OCI-LY7 (cell line): ENCODE data around the gene TNFRSF8. TPM values are rescaled to one million over a fixed set of nuclear protein-coding genes. Genes with fewer than 3 reads are reported as not detected.

Source experiments
- BruUV-seq: library from RNA; stranded (reverse); fragments of 400-500 nt; replicated peaks from 2 replicates; lab custom pipeline; 2021; lab: Mats Ljungman, UMichigan
- CTCF ChIA-PET: fragments of 300-600 bp; sonication (Branson Sonifier 250); formaldehyde crosslinking; loops from one replicate; lab custom pipeline; 2022; ENCODE audit warnings: antibody characterized with exemption; ENCODE audit not compliant: unreplicated experiment; lab: Charles Lee
- POLR2A ChIA-PET: fragments of 300-600 bp; sonication (Branson Sonifier 250); formaldehyde crosslinking; loops from one replicate; lab custom pipeline; 2022; ENCODE audit warnings: antibody characterized with exemption; lab: Charles Lee
- DNase-seq: peaks from one replicate; pipeline ENCODE4 v3.0.0-alpha.2; 2015; ENCODE audit warnings: low spot score
- H2AFZ ChIP-seq: fragments of 200-600 bp; sonication (generic), shearing (Covaris generic); 2 replicates; pipeline ENCODE4 v1.6.1; 2014; ENCODE audit warnings: mild to moderate bottlenecking, antibody characterized with exemption, low read length, moderate library complexity
- H3K27ac ChIP-seq: fragments of 200-600 bp; sonication (generic); 2 replicates; pipeline ENCODE4 v1.5.1; 2014; ENCODE audit warnings: mixed run types, low read depth, mild to moderate bottlenecking, moderate library complexity, low read length, inconsistent platforms; ENCODE audit not compliant: poor library complexity, severe bottlenecking
- H3K36me3 ChIP-seq: fragments of 200-600 bp; sonication (generic); 2 replicates; pipeline ENCODE4 v1.6.1; 2014; ENCODE audit warnings: mild to moderate bottlenecking, antibody characterized with exemption, low read length, moderate library complexity, mixed read lengths; ENCODE audit not compliant: insufficient read depth
- H3K4me1 ChIP-seq: fragments of 200-600 bp; sonication (generic); 2 replicates; pipeline ENCODE4 v1.5.1; 2014; ENCODE audit warnings: mild to moderate bottlenecking, low read length; ENCODE audit not compliant: insufficient read depth, poor library complexity, severe bottlenecking
- H3K4me2 ChIP-seq: fragments of 200-600 bp; sonication (generic); 2 replicates; pipeline ENCODE4 v1.6.1; 2014; ENCODE audit warnings: mild to moderate bottlenecking, low read length
- H3K4me3 ChIP-seq: fragments of 200-600 bp; sonication (generic); 2 replicates; pipeline ENCODE4 v1.5.1; 2014; ENCODE audit warnings: mild to moderate bottlenecking, low read depth, low read length; ENCODE audit not compliant: poor library complexity, severe bottlenecking
- H3K79me2 ChIP-seq: fragments of 200-600 bp; sonication (generic); 2 replicates; pipeline ENCODE4 v1.6.1; 2016; ENCODE audit warnings: low read depth, mild to moderate bottlenecking, low read length, moderate library complexity, mixed read lengths; ENCODE audit not compliant: insufficient read depth
- H3K9me2 ChIP-seq: fragments of 200-600 bp; sonication (generic); 2 replicates; pipeline ENCODE4 v1.6.1; 2016; ENCODE audit warnings: mild to moderate bottlenecking, low read length, mixed read lengths; ENCODE audit not compliant: insufficient read depth
- H3K9me3 ChIP-seq: fragments of 200-600 bp; sonication (generic); 2 replicates; pipeline ENCODE4 v1.6.1; 2014; ENCODE audit warnings: mild to moderate bottlenecking, mixed run types, low read length, mixed read lengths
- H4K20me1 ChIP-seq: fragments of 200-600 bp; sonication (generic); 2 replicates; pipeline ENCODE4 v1.6.1; 2014; ENCODE audit warnings: mild to moderate bottlenecking, antibody characterized with exemption, low read length, moderate library complexity, mixed read lengths; ENCODE audit not compliant: insufficient read depth
- EZH2phosphoT487 ChIP-seq: fragments of 200-600 bp; sonication (generic); IDR thresholded peaks from 2 replicates; pipeline ENCODE4 v1.6.1; 2018; ENCODE audit warnings: low read depth, borderline replicate concordance, mild to moderate bottlenecking, mixed run types, antibody characterized with exemption, low read length, moderate library complexity, mixed read lengths
- intact Hi-C: fragments of 100-400 bp; cut with micrococcal nuclease; formaldehyde crosslinking; loops from one replicate; pipeline ENCODE4 v1.10.0; 2022; ENCODE audit not compliant: unreplicated experiment
- total RNA-seq, 2 experiments: library from RNA; depleted of rRNA in 1 of 2; stranded (reverse); fragments of >200 nt in 1 of 2; shearing (Covaris generic) in 1 of 2; gene quantifications; 2 replicates each; pipeline ENCODE4 v1.2.3, GENCODE V29; 2014 to 2022
- TF ChIP-seq, protein P1 (sequence below): fragments of 200-600 bp; sonication (generic); conservative IDR thresholded peaks from 2 replicates; pipeline ENCODE4 v1.5.1; 2014; ENCODE audit warnings: mild to moderate bottlenecking, antibody characterized with exemption, low read length, moderate library complexity, mixed read lengths

Gene TNFRSF8
- total RNA-seq, 2 experiments from 2014 or later: 0.29 TPM; not detected in 1

- Histone ChIP-seq H3K9me2 (no peaks in the 10 kb centered on the region), H3K4me1 (peaks cover 7% of the 10 kb centered on the region), H4K20me1 (no peaks in the 10 kb centered on the region), H3K36me3 (peaks cover 39% of the 10 kb centered on the region), H3K27ac (no peak overlapping the region), H3K9me3 (no peaks in the 10 kb centered on the region), H3K4me2 (no peak overlapping the region), H3K79me2 (peaks cover 8% of the 10 kb centered on the region; the same call in 1 of the 2 replicates), H2AFZ (no peak overlapping the region), H3K4me3 (no peak overlapping the region)
- POLR2A ChIA-PET: no interaction called here
- TF ChIP-seq, protein P1, sequence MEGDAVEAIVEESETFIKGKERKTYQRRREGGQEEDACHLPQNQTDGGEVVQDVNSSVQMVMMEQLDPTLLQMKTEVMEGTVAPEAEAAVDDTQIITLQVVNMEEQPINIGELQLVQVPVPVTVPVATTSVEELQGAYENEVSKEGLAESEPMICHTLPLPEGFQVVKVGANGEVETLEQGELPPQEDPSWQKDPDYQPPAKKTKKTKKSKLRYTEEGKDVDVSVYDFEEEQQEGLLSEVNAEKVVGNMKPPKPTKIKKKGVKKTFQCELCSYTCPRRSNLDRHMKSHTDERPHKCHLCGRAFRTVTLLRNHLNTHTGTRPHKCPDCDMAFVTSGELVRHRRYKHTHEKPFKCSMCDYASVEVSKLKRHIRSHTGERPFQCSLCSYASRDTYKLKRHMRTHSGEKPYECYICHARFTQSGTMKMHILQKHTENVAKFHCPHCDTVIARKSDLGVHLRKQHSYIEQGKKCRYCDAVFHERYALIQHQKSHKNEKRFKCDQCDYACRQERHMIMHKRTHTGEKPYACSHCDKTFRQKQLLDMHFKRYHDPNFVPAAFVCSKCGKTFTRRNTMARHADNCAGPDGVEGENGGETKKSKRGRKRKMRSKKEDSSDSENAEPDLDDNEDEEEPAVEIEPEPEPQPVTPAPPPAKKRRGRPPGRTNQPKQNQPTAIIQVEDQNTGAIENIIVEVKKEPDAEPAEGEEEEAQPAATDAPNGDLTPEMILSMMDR: no peak
- TF ChIP-seq EZH2phosphoT487: no peak
- BruUV-seq: no TSS peak
- intact Hi-C loops: no loop called here
- CTCF ChIA-PET: no interaction called here
- no peak for DNase-seq
These were observed 41.1 kb upstream of the TNFRSF8 start for GRCh38 chr1:12022036-12022435.

- intact Hi-C loops: no loop called here
- no peak for TF ChIP-seq EZH2phosphoT487
- TF ChIP-seq, protein P1: no peak
- ChIA-PET POLR2A (interaction anchor here (0.8 kb wide), 1 partner anchor 14 kb away, joined by 3 read pairs; no protein-coding TSS in a partner anchor), CTCF (no interaction called here)
- DNase-seq: no peak
- Histone ChIP-seq H3K79me2 (no peaks in the 10 kb centered on the region), H3K27ac (no peak overlapping the region), H3K4me1 (peaks cover 11% of the 10 kb centered on the region), H2AFZ (no peak overlapping the region), H4K20me1 (no peaks in the 10 kb centered on the region), H3K4me3 (no peak overlapping the region), H3K9me2 (no peaks in the 10 kb centered on the region), H3K9me3 (no peaks in the 10 kb centered on the region), H3K36me3 (peaks cover 55% of the 10 kb centered on the region), H3K4me2 (no peak overlapping the region)
- BruUV-seq: no TSS peak
These were observed 36.5 kb upstream of the TNFRSF8 start for GRCh38 chr1:12026586-12026985.

DNA sequence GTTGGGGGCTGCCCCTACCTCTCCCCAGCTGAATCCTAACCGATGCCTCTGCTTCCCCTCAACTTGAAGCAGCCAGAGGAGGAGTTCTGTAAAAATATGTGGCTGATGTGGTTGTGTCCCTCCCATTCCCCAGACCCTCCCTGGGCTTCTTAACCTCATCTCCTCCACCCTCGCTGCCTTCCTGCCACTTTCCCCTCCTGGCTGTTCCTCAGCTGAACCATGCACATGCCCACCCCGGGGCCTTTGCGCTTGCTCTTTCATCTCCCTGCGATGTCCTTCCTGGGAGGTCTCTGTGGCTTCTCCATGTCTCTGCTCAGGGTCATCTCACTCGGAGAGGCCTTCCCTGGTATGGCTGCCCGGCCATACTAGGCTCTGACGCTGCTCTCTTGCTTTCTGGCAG, 34.9 kb upstream of the TNFRSF8 start:
- Histone ChIP-seq H3K4me1 (peaks cover 11% of the 10 kb centered on the region), H3K79me2 (no peaks in the 10 kb centered on the region), H3K9me2 (no peaks in the 10 kb centered on the region), H3K36me3 (peaks cover 46% of the 10 kb centered on the region), H3K4me2 (no peak overlapping the region), H4K20me1 (no peaks in the 10 kb centered on the region), H3K27ac (no peak overlapping the region), H3K4me3 (no peak overlapping the region), H2AFZ (no peak overlapping the region), H3K9me3 (no peaks in the 10 kb centered on the region)
- ChIA-PET POLR2A (no interaction called here), CTCF (no interaction called here)
- no peak for DNase-seq
- TF ChIP-seq, protein P1: no peak
- TF ChIP-seq EZH2phosphoT487: no peak
- BruUV-seq: no TSS peak
- intact Hi-C loops: no loop called here
